Transverse colon (tissue), 4 donors: ENCODE data around the gene GAB1. TPM values are rescaled to one million over a fixed set of nuclear protein-coding genes. Genes with fewer than 3 reads are reported as not detected.
A peak's percentile ranks its signal among the peaks of the same experiment; 100 is the strongest.

ENCODE experiments used
- DNase-seq: peaks from one replicate; pipeline ENCODE4 v3.0.0-alpha.2; 2019
- H3K27ac ChIP-seq, 4 donors: fragments of 200-600 bp; sonication (generic); 2 replicates each; pipeline ENCODE4 v1.5.1; 2016 to 2018; ENCODE audit warnings: inconsistent platforms in 4 of 4
- H3K27me3 ChIP-seq: fragments of 200-600 bp; sonication (generic); 2 replicates; pipeline ENCODE4 v1.5.1; 2017; ENCODE audit warnings: inconsistent platforms
- H3K36me3 ChIP-seq, 4 donors: fragments of 200-600 bp; sonication (generic); 2 replicates each; pipeline ENCODE4 v1.5.1; 2017 to 2019; ENCODE audit warnings: inconsistent platforms in 4 of 4
- H3K4me1 ChIP-seq, 4 donors: fragments of 200-600 bp; sonication (generic); 2 replicates each; pipeline ENCODE4 v1.5.1; 2017 to 2020; ENCODE audit warnings: inconsistent platforms in 4 of 4
- H3K4me3 ChIP-seq, 4 donors: fragments of 200-600 bp; sonication (generic); 1 replicate in 1 of 4; 2 replicates in 3 of 4; pipeline versions ENCODE4 v1.5.1 to v1.6.1; 2017 to 2019; ENCODE audit warnings: inconsistent platforms in 4 of 4
- H3K9me3 ChIP-seq, 2 donors: fragments of 200-600 bp; sonication (generic); 2 replicates each; pipeline ENCODE4 v1.5.1; 2017 to 2019; ENCODE audit warnings: inconsistent platforms in 2 of 2
- CTCF ChIP-seq, 5 experiments: fragments of 200-600 bp in 3 of 5; fragments of 450-650 bp in 2 of 5; sonication (generic) in 3 of 5; IDR thresholded peaks; 1 replicate in 2 of 5; 2 replicates in 3 of 5; pipeline ENCODE4 v1.5.1; 2016 to 2017; ENCODE audit warnings: antibody characterized with exemption in 5 of 5, inconsistent platforms in 3 of 5, mild to moderate bottlenecking in 2 of 5, moderate library complexity in 1 of 5
- EP300 ChIP-seq: sonication (generic); formaldehyde crosslinking; IDR thresholded peaks from one replicate; pipeline ENCODE4 v1.6.1; 2017; ENCODE audit warnings: antibody characterized with exemption, low read depth
- POLR2A ChIP-seq: fragments of 450-650 bp; IDR thresholded peaks from one replicate; pipeline ENCODE4 v1.6.1; 2016; ENCODE audit warnings: antibody characterized with exemption, mild to moderate bottlenecking, moderate library complexity
- POLR2AphosphoS5 ChIP-seq, 3 donors: sonication (generic); formaldehyde crosslinking; IDR thresholded peaks; one replicate each; pipeline ENCODE4 v1.6.1; 2016; ENCODE audit warnings: antibody characterized with exemption in 3 of 3
- WGBS, 2 donors: methylation state at CpG; one replicate each; pipeline ENCODE4 v1.1.5; 2018; ENCODE audit warnings: low coverage in 1 of 2; 5-methylcytosine and 5-hydroxymethylcytosine counted together
- in situ Hi-C, 4 donors: fragments of 200-750 bp; cut with MboI; loops; one replicate each; pipeline versions ENCODE4 v1.15.0 to v1.15.1; 2017; ENCODE audit warnings: low sequenced_read_pairs in 3 of 4, low pct_ligation_motif_present in 1 of 4, low pct_unique_long_range_greater_than_20kb in 1 of 4
- intact Hi-C: fragments of 100-400 bp; cut with DNase I; formaldehyde crosslinking; loops from one replicate; pipeline ENCODE4 v1.15.1; 2023; ENCODE audit warnings: low total_unique reads
- total RNA-seq, 4 donors: library from RNA; depleted of rRNA; stranded (reverse); fragments of >200 nt; gene quantifications; one replicate each; pipeline ENCODE4 v1.1.0, GENCODE V29; 2016

Gene GAB1
- total RNA-seq, 4 donors from 2014 or later, result 33.0 to 72.7 (median 62.2) TPM

DNA sequence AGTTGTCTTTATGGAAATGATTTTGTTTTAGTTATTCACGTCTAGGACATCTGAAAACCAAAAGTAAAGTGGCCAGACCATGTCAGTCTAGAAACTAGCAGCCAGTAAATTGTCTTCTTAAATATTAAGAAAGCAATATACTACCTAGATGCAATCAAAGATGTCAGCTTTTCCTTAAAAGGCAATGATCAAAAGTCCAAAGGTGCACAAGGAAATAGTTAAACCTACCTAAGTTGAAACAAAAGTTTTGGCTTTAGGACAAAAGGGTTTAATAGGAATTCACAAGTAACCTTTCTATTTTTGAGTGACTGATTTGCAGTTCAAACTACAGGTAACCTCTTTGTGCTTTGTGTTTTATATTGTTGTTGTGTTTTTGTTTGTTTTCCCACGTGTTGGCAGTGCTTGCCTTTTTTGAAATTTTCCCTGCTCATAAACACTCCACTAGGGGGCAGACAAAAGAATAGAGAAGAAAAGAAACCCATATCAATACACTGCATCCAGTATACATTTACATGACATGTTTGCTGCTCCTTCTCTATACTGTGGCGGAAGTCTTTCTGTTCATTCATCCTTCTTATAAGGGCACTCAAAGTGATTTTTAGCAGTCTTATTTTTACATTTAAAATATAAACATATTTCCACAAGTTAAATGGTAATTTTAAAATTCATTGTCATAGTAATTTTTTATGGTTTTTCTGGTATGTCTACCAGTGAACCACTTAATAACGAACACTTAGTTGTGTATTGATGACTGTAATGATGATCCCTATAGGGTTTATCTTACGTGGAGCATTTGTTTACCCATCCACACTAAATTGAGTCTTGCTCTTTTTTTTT lies 62.7 kb downstream of the GAB1 start:
- Histone ChIP-seq H3K27ac (peak overlapping the region; percentile 34 to 58 (median 45)), H3K36me3 (no peaks in the 10 kb centered on the region), H3K4me1 (peaks cover 16 to 64% (median 30%) of the 10 kb centered on the region in 4 donors), H3K4me3 (no peak overlapping the region), H3K27me3 (no peaks in the 10 kb centered on the region), H3K9me3 (no peaks in the 10 kb centered on the region)
- WGBS, 2 donors, result 58 to 62% methylated on average over 5 of the region's 5 CpGs
- in situ Hi-C loops (no loop called here), intact Hi-C loops (no loop called here)
- peak; percentile 59 to 78 (median 67) for TF ChIP-seq CTCF (IDR thresholded peaks at IDR 0.05)
- no peak for TF ChIP-seq POLR2AphosphoS5 (IDR thresholded peaks at IDR 0.05)
- no peak for DNase-seq

GRCh38 chr4:143400082-143400481 lies 63.4 kb downstream of the GAB1 start:
- H3K4me1 ChIP-seq, result peaks cover 16 to 72% (median 36%) of the 10 kb centered on the region in 4 donors
- intact Hi-C loops, result no loop called here
- no peak overlapping the region for H3K27ac ChIP-seq
- no peaks in the 10 kb centered on the region for H3K36me3 ChIP-seq
- in situ Hi-C loops, result no loop called here
- H3K27me3 ChIP-seq, result no peaks in the 10 kb centered on the region
- DNase-seq, result no peak
- H3K9me3 ChIP-seq, result no peaks in the 10 kb centered on the region
- TF ChIP-seq POLR2AphosphoS5 (IDR thresholded peaks at IDR 0.05) (no peak), POLR2A (no peak), EP300 (no peak), CTCF (IDR thresholded peaks at IDR 0.05) (no peak)
- no peak overlapping the region for H3K4me3 ChIP-seq
- 78% methylated on average over 2 of the region's 2 CpGs; no CpG with 5 or more reads in 1 of the 2 donors for WGBS, 2 donors

DNA sequence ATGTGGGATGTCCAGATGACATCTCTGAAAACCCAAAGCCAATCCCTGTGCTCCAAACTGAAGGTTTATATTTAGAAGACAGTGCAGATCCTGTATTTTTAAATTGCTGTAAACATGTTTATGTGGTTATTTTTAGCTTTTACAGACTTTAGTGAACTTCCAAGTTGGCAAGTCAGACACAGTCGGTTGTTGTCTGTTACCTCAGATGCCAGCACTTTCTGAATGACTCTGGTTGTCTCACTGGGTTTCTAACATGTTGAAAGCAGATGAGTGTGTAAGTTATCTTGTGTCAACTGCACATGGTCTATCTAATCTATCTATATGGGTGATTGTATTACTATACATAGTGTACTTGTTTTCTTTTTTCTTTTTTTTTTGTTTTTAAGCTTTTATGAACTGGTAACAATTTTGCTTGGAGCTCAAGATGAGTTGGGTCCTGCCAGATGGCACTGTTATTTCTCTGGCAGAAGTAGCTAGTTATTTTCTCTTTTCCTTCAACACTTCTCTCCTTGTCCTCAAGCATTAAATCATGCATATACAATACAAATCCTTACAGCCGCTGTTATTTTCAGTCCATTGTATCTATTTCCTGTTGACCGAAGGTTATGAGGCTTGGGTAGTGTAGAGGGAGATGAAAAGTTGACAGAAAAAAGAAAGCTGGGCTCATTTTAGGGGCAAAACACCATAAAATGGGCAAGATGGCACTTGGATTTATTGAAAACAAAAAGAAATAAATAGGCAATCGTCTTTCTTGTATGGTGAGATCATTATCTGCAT lies 66.3 kb downstream of the GAB1 start:
- Histone ChIP-seq H3K27ac (peak overlapping the region; percentile 42 to 50 (median 46)), H3K36me3 (no peaks in the 10 kb centered on the region), H3K4me3 (no peak overlapping the region), H3K27me3 (no peaks in the 10 kb centered on the region), H3K4me1 (peaks cover 8 to 83% (median 50%) of the 10 kb centered on the region in 4 donors), H3K9me3 (no peaks in the 10 kb centered on the region)
- DNase-seq, result no peak
- in situ Hi-C loops, result no loop called here
- 52 to 54% methylated on average over 4 of the region's 4 CpGs for WGBS, 2 donors
- intact Hi-C loops, result no loop called here
- TF ChIP-seq CTCF (IDR thresholded peaks at IDR 0.05) (no peak), POLR2AphosphoS5 (IDR thresholded peaks at IDR 0.05) (no peak), POLR2A (no peak), EP300 (no peak)

DNA sequence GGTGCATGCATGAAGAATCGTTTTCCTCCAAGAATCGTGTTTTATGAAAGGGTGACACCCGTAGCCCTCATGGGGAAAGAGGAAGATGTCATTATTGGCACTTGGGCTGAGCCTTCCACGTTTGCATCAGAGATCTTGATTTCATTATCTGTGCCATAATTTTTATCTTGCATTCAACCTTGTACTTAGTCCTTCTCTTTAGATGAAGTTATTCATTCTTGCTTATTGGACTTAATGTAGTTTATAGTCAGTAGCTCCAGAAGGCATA lies 66.8 kb downstream of the GAB1 start:
- no peak for DNase-seq
- 46 to 53% methylated on average over 4 of the region's 4 CpGs for WGBS, 2 donors
- no peaks in the 10 kb centered on the region for H3K27me3 ChIP-seq
- no peak overlapping the region for H3K4me3 ChIP-seq
- in situ Hi-C loops (no loop called here), intact Hi-C loops (no loop called here)
- H3K9me3 ChIP-seq, result no peaks in the 10 kb centered on the region
- TF ChIP-seq POLR2AphosphoS5 (IDR thresholded peaks at IDR 0.05), result no peak
- no peak for TF ChIP-seq CTCF (IDR thresholded peaks at IDR 0.05)
- no peak for TF ChIP-seq EP300
- peaks cover 8 to 82% (median 48%) of the 10 kb centered on the region in 4 donors for H3K4me1 ChIP-seq
- H3K36me3 ChIP-seq, result no peaks in the 10 kb centered on the region
- peak overlapping the region; percentile 42 to 50 (median 46) for H3K27ac ChIP-seq
